ENCODE data around the gene TSHZ3. TPM values are rescaled to one million over a fixed set of nuclear protein-coding genes. Genes with fewer than 3 reads are reported as not detected.

Gene TSHZ3
- total and polyA plus RNA-seq, 12 donors: 2.6 to 9.3 (median 7.8) TPM

DNA sequence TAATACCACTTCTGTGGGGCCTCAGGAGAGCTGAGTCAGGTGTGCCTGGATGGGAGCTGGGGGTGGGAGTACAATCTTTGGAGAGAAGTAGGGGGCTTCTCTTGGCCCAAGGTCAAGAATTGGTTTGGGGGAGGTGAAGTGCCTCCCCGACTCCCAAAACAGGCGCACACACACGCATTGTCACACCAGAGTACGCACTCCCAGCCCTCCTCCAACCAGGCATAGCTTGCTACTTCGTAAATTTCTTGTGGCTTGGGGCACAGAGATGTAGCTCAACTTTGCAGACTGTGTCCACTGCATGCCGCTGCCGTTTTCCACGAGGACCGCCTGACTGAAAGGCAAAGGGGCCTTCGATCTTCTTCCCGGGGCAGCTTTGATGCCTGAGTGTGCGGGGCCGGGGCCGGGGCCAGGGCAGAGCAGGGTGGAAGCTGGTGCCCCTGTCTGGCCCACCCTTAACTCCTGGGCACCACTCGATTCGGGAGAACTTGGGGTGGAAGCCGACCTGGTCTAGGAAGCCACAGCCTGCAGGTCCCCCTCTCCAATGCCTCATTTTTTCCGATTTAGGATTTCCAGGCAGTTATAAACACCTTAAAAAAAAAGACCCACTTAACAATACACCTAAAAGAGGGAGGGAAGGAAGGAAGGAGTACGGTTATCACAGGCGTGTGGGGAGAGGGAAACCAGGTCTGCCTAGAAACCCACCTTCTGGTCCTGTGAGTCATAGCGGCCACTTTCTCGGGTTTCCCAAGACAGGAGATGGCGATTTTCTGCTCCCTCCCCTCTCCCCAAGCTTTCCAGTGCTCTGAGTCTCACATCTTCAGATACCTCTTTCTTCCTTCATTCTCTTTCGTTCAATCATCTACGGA is 5.8 kb upstream of the TSHZ3 start:
- TF ChIP-seq, protein P1, sequence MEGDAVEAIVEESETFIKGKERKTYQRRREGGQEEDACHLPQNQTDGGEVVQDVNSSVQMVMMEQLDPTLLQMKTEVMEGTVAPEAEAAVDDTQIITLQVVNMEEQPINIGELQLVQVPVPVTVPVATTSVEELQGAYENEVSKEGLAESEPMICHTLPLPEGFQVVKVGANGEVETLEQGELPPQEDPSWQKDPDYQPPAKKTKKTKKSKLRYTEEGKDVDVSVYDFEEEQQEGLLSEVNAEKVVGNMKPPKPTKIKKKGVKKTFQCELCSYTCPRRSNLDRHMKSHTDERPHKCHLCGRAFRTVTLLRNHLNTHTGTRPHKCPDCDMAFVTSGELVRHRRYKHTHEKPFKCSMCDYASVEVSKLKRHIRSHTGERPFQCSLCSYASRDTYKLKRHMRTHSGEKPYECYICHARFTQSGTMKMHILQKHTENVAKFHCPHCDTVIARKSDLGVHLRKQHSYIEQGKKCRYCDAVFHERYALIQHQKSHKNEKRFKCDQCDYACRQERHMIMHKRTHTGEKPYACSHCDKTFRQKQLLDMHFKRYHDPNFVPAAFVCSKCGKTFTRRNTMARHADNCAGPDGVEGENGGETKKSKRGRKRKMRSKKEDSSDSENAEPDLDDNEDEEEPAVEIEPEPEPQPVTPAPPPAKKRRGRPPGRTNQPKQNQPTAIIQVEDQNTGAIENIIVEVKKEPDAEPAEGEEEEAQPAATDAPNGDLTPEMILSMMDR (IDR thresholded peaks at IDR 0.05): no peak
- no peak for TF ChIP-seq POLR2A (IDR thresholded peaks at IDR 0.05)
- Histone ChIP-seq H3K9me3 (replicated peaks in 1 of 3) (no peaks in the 10 kb centered on the region), H3K4me3 (no peak overlapping the region), H3K36me3 (replicated peaks in 1 of 2) (no peaks in the 10 kb centered on the region), H3K4me1 (replicated peaks in 1 of 2) (peaks cover 0 to 12% of the 10 kb centered on the region in 2 donors), H3K27me3 (peaks cover 28% of the 10 kb centered on the region), H3K27ac (no peak overlapping the region)
- DNase-seq: no peak
- 47 to 57% (median 54%) methylated on average over 16 to 25 of the region's 25 CpGs for WGBS, 4 donors
- intact Hi-C loops (cut with DNase I): loop anchor here (10.0 kb wide), 2 partner anchors 560 to 680 kb away; no protein-coding TSS in a partner anchor

DNA sequence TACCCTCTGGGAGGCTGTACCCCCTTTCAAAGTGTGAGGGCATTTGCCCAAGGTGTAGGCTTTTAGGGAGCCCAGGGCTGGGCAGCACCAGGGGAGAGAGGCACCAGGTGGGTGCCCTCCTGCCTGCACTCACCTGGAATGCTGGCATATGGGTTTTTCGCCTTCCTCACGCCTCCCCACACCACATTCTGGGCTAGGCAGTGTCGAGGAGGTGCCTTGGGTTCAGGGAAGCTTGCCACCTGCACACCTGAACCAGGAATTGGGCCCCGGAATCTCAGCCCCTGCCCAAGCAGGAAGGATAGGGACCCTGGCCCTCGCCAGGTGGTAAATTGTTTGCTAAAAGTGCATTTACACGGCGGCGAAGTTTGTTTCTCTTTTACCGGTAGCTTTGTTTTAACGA is 5.1 kb upstream of the TSHZ3 start:
- DNase-seq: peak in 1 of 7 donors; percentile 24
- no peak overlapping the region for H3K4me3 ChIP-seq
- no peaks in the 10 kb centered on the region for H3K36me3 ChIP-seq (replicated peaks in 1 of 2)
- WGBS, 4 donors: 62 to 79% (median 73%) methylated on average over 7 to 10 of the region's 10 CpGs
- H3K9me3 ChIP-seq (replicated peaks in 1 of 3): no peaks in the 10 kb centered on the region
- intact Hi-C loops (cut with DNase I): loop anchor here (10.0 kb wide), 2 partner anchors 560 to 680 kb away; no protein-coding TSS in a partner anchor
- TF ChIP-seq, protein P1 (IDR thresholded peaks at IDR 0.05): no peak
- no peak for TF ChIP-seq POLR2A (IDR thresholded peaks at IDR 0.05)
- peaks cover 0 to 12% of the 10 kb centered on the region in 2 donors for H3K4me1 ChIP-seq (replicated peaks in 1 of 2)
- peaks cover 28% of the 10 kb centered on the region for H3K27me3 ChIP-seq
- no peak overlapping the region for H3K27ac ChIP-seq

DNA sequence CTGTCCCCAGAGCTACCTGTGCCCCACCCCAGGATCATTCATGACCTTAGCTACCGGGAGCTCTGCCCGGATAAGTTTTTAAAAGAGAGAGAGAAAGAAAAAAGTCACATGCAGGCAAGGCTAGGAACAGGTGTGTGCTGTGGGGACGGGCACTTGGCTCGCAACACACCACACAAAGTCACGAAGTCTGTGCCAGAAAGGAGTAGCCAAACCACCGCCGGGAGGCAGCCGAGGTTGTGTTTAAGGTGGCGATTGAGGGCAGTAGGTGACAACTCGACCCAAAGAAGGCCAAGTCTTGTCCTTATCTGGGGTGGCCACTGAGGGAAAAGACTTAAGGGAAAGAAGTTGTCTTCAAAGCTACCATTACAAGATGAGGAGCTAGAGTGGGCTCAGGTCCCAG is 4.6 kb upstream of the TSHZ3 start:
- Histone ChIP-seq H3K4me1 (replicated peaks in 1 of 2) (peaks cover 2 to 12% of the 10 kb centered on the region in 2 donors), H3K4me3 (no peak overlapping the region), H3K27ac (no peak overlapping the region), H3K27me3 (peaks cover 28% of the 10 kb centered on the region), H3K9me3 (replicated peaks in 1 of 3) (no peaks in the 10 kb centered on the region), H3K36me3 (replicated peaks in 1 of 2) (no peaks in the 10 kb centered on the region)
- intact Hi-C loops (cut with DNase I): loop anchor here (10.0 kb wide), 2 partner anchors 559 to 679 kb away; no protein-coding TSS in a partner anchor
- peak in 1 of 7 donors; percentile 25 for DNase-seq
- 46 to 70% (median 64%) methylated on average over 10 of the region's 10 CpGs for WGBS, 4 donors
- TF ChIP-seq, protein P1 (IDR thresholded peaks at IDR 0.05): no peak
- TF ChIP-seq POLR2A (IDR thresholded peaks at IDR 0.05): no peak

DNA sequence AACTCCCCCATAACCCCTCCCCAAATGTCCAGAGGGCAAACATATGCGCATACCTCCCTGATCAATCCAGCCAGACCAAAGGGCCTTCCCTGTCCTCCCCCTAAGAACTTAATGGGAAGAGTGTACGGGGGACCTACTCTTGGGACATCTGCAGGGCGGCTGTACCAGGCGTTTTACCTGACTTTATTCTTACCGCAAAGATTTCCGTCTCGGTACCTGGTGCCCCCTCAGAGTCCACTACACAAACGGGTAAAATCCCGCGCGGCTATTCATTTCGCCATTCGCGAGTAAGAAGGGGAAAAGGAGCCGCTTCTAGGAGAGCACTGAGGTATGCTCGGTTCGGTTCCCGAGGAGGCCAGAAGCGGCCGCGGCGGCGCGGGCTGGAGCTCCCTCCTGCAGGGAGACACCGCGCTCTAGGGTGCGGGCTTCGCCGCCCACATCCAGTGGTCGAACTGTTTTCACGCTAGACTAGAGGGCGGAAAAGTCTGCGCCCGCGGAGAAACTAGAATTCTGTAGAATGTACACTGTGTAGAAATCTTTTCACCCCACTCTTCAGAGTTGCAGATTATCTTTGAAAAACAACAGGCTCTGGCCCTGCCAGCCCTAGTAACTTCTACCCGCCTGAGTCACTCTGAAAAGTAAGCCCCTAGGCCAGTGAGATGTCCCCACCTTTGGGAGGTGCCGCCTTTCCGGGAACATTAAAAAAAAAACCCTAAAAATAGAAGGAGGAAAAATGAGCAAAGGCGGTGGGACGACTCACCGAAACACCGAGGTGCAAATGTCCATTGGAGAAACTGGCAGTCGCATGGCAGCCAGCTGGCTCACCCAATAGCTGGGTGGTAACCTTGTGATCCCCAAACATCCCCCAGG is 3.8 kb upstream of the TSHZ3 start:
- Histone ChIP-seq H3K36me3 (replicated peaks in 1 of 2) (no peaks in the 10 kb centered on the region), H3K4me1 (replicated peaks in 1 of 2) (peaks cover 4 to 20% of the 10 kb centered on the region in 2 donors), H3K27me3 (peaks cover 28% of the 10 kb centered on the region), H3K27ac (no peak overlapping the region), H3K9me3 (replicated peaks in 1 of 3) (no peaks in the 10 kb centered on the region), H3K4me3 (no peak overlapping the region)
- DNase-seq: peak in 1 of 7 donors; percentile 45
- TF ChIP-seq, protein P1 (IDR thresholded peaks at IDR 0.05): no peak
- no peak for TF ChIP-seq POLR2A (IDR thresholded peaks at IDR 0.05)
- WGBS, 4 donors: 59 to 83% (median 70%) methylated on average over 43 of the region's 43 CpGs
- intact Hi-C loops (cut with DNase I): loop anchor here (10.0 kb wide), 2 partner anchors 558 to 678 kb away; no protein-coding TSS in a partner anchor
